DND-41 (cell line): ENCODE results near the gene ELMOD3.

ENCODE experiments used
- ATAC-seq: fragments of 200-7000 bp; cut with Tn5 transposase; 3 replicates; pipeline ENCODE4 v1.9.1; 2021; ENCODE audit warnings: low read depth; ENCODE audit not compliant: insufficient read depth
- DNase-seq: peaks from one replicate; pipeline ENCODE4 v3.0.0-alpha.2; 2020
- H2AFZ ChIP-seq: 2 replicates; pipeline ENCODE4 v1.6.0; 2012; ENCODE audit warnings: low read depth, low read length
- H3K27ac ChIP-seq: 2 replicates; pipeline ENCODE4 v1.5.1; 2012; ENCODE audit warnings: low read length, inconsistent platforms
- H3K27me3 ChIP-seq: fragments of 200-600 bp; sonication (generic); 2 replicates; pipeline ENCODE4 v1.6.0; 2012; ENCODE audit warnings: low read length, mild to moderate bottlenecking, inconsistent platforms; ENCODE audit not compliant: insufficient read depth, poor library complexity
- H3K36me3 ChIP-seq: 2 replicates; pipeline ENCODE4 v1.5.1; 2012; ENCODE audit warnings: low read length, inconsistent platforms; ENCODE audit not compliant: insufficient read depth
- H3K4me1 ChIP-seq: 2 replicates; pipeline ENCODE4 v1.5.1; 2012; ENCODE audit warnings: mild to moderate bottlenecking, low read length; ENCODE audit not compliant: insufficient read depth
- H3K4me2 ChIP-seq: 2 replicates; pipeline ENCODE4 v1.6.0; 2012; ENCODE audit warnings: mild to moderate bottlenecking, moderate library complexity, low read length, inconsistent platforms; ENCODE audit not compliant: insufficient read depth
- H3K4me3 ChIP-seq, 2 experiments: fragments of 200-600 bp in 1 of 2; shearing (Covaris generic) in 1 of 2; 2 replicates each; pipeline ENCODE4 v1.5.1; 2012 to 2016; ENCODE audit warnings: inconsistent platforms in 2 of 2, low read length in 2 of 2, mild to moderate bottlenecking in 2 of 2, low read depth in 1 of 2, moderate library complexity in 1 of 2
- H3K79me2 ChIP-seq: 2 replicates; pipeline ENCODE4 v1.6.0; 2012; ENCODE audit warnings: low read length, inconsistent platforms; ENCODE audit not compliant: insufficient read depth
- H3K9ac ChIP-seq: 2 replicates; pipeline ENCODE4 v1.6.0; 2012; ENCODE audit warnings: low read depth, mild to moderate bottlenecking, inconsistent platforms, low read length, moderate library complexity
- H3K9me3 ChIP-seq: 2 replicates; pipeline ENCODE4 v1.5.1; 2012; ENCODE audit warnings: low read length, moderate library complexity, mild to moderate bottlenecking, inconsistent platforms; ENCODE audit not compliant: insufficient read depth, severe bottlenecking
- H4K20me1 ChIP-seq: 2 replicates; pipeline ENCODE4 v1.6.0; 2012; ENCODE audit warnings: low read length; ENCODE audit not compliant: insufficient read depth
- CTCF ChIP-seq: IDR thresholded peaks from 2 replicates; pipeline ENCODE4 v1.5.1; 2012; ENCODE audit warnings: borderline replicate concordance, low read length, moderate library complexity, mild to moderate bottlenecking; ENCODE audit not compliant: poor library complexity, severe bottlenecking; ENCODE audit errors: extremely low read depth
- EZH2 ChIP-seq: IDR thresholded peaks from 3 replicates; pipeline ENCODE4 v1.6.1; 2012; ENCODE audit warnings: borderline replicate concordance, low read depth, mild to moderate bottlenecking, moderate library complexity, low read length, inconsistent platforms; ENCODE audit not compliant: severe bottlenecking

Gene ELMOD3

GRCh38 chr2:85425588-85425987 lies 71.0 kb downstream of the ELMOD3 start:
- Histone ChIP-seq H3K4me2 (no peak overlapping the region), H3K9ac (no peak overlapping the region), H3K36me3 (no peaks in the 10 kb centered on the region), H3K27ac (no peak overlapping the region), H3K4me3 (no peak overlapping the region), H3K79me2 (no peaks in the 10 kb centered on the region), H4K20me1 (no peaks in the 10 kb centered on the region), H3K4me1 (peaks cover 12% of the 10 kb centered on the region), H3K27me3 (no peaks in the 10 kb centered on the region), H3K9me3 (no peaks in the 10 kb centered on the region), H2AFZ (no peak overlapping the region)
- DNase-seq (no peak), ATAC-seq (no peak)
- TF ChIP-seq EZH2 (no peak), CTCF (no peak)

- Histone ChIP-seq H3K9me3 (no peaks in the 10 kb centered on the region), H3K4me3 (no peak overlapping the region), H3K4me2 (no peak overlapping the region), H3K36me3 (no peaks in the 10 kb centered on the region), H3K27me3 (no peaks in the 10 kb centered on the region), H3K79me2 (no peaks in the 10 kb centered on the region), H4K20me1 (no peaks in the 10 kb centered on the region), H3K9ac (no peak overlapping the region), H3K27ac (no peak overlapping the region), H3K4me1 (no peaks in the 10 kb centered on the region), H2AFZ (no peak overlapping the region)
- no peak for ATAC-seq
- no peak for DNase-seq
- TF ChIP-seq CTCF, result no peak
Observed at GRCh38 chr2:85427300-85427835, 72.8 kb downstream of the ELMOD3 start.

- H3K27ac ChIP-seq, result no peak overlapping the region
- no peaks in the 10 kb centered on the region for H3K79me2 ChIP-seq
- DNase-seq, result no peak
- no peak overlapping the region for H3K9ac ChIP-seq
- no peak overlapping the region for H3K4me2 ChIP-seq
- H3K36me3 ChIP-seq, result no peaks in the 10 kb centered on the region
- TF ChIP-seq EZH2 (no peak), CTCF (no peak)
- H3K4me3 ChIP-seq, result no peak overlapping the region
- ATAC-seq, result no peak
- no peaks in the 10 kb centered on the region for H3K9me3 ChIP-seq
- no peak overlapping the region for H2AFZ ChIP-seq
- H3K4me1 ChIP-seq, result no peaks in the 10 kb centered on the region
- no peaks in the 10 kb centered on the region for H4K20me1 ChIP-seq
- no peaks in the 10 kb centered on the region for H3K27me3 ChIP-seq
Observed at GRCh38 chr2:85428343-85428881, 73.8 kb downstream of the ELMOD3 start.
